OCI-LY1 (cell line): Measurements from ENCODE around the gene PLAGL2.

Experiments used
- CTCF ChIP-seq: fragments of 200-600 bp; sonication (generic), shearing (Covaris generic); IDR thresholded peaks from 2 replicates; pipeline ENCODE4 v1.5.1; 2017; ENCODE audit warnings: mild to moderate bottlenecking, antibody characterized with exemption, low read length, moderate library complexity, mixed read lengths
- EZH2 ChIP-seq: fragments of 200-600 bp; sonication (generic), shearing (Covaris generic); IDR thresholded peaks from 2 replicates; pipeline ENCODE4 v1.8.0; 2017; ENCODE audit warnings: borderline replicate concordance, mixed run types, mild to moderate bottlenecking, antibody characterized with exemption, low read length, moderate library complexity, mixed read lengths

- no peak for TF ChIP-seq CTCF
- no peak for TF ChIP-seq EZH2
These were observed 41.6 kb downstream of the PLAGL2 start for GRCh38 chr20:32165836-32166545.
